ENCODE measurements around the gene C16orf74. TPM values are rescaled to one million over a fixed set of nuclear protein-coding genes. Genes with fewer than 3 reads are reported as not detected.

Gene C16orf74
- polyA plus RNA-seq (ENCODE audit: insufficient read length in 3 of 3), result 1 to 10 TPM; 2.3 to 4.5 (median 4.0) TPM
- long read RNA-seq, donor 1, partial matches to known transcripts, result 0 of 3 reads
- long read RNA-seq, donor 1, other reads (novel, unspliced or antisense), result 0 of 3 reads
- long read RNA-seq, donor 2, partial matches to known transcripts, result 0 of 2 reads
- long read RNA-seq, donor 2, other reads (novel, unspliced or antisense), result 0 of 2 reads
- long read RNA-seq, donor 3, result 0 reads
- long read RNA-seq, donor 4, partial matches to known transcripts, result 0 of 1 reads
- long read RNA-seq, donor 4, other reads (novel, unspliced or antisense), result 0 of 1 reads
- long read RNA-seq, donor 5, result 0 reads
- long read RNA-seq, donor 6, partial matches to known transcripts, result 0 of 2 reads
- long read RNA-seq, donor 6, other reads (novel, unspliced or antisense), result 0 of 2 reads
- long read RNA-seq, donor 7, partial matches to known transcripts, result 0 of 2 reads
- long read RNA-seq, donor 7, other reads (novel, unspliced or antisense), result 0 of 2 reads
- long read RNA-seq, donor 8, result 0 reads
- long read RNA-seq, donor 9, partial matches to known transcripts, result 0 of 5 reads
- long read RNA-seq, donor 9, other reads (novel, unspliced or antisense), result 0 of 5 reads
- long read RNA-seq, donor 10, partial matches to known transcripts, result 0 of 2 reads
- long read RNA-seq, donor 10, other reads (novel, unspliced or antisense), result 0 of 2 reads
- long read RNA-seq, donor 11, partial matches to known transcripts, result 0 of 1 reads
- long read RNA-seq, donor 11, other reads (novel, unspliced or antisense), result 0 of 1 reads
- long read RNA-seq, donor 12, partial matches to known transcripts, result 0 of 3 reads
- long read RNA-seq, donor 12, other reads (novel, unspliced or antisense), result 0 of 3 reads
- long read RNA-seq, donor 13, result 0 reads
- long read RNA-seq, donor 14, partial matches to known transcripts, result 0 of 1 reads
- long read RNA-seq, donor 14, other reads (novel, unspliced or antisense), result 0 of 1 reads
- long read RNA-seq, donor 15, partial matches to known transcripts, result 0 of 1 reads
- long read RNA-seq, donor 15, other reads (novel, unspliced or antisense), result 0 of 1 reads
- long read RNA-seq, donor 16, partial matches to known transcripts, result 1,902 of 1,991 reads
- long read RNA-seq, donor 16, other reads (novel, unspliced or antisense), result 81 of 1,991 reads

GRCh38 chr16:85750827-85751697 lies at the start of gene C16orf74:
C16orf74 (minus strand) TSS chr16:85751096; CDS start chr16:85735217, 15,879 bp downstream.
- DNase-seq (ENCODE audit: extremely low read depth in 1 of 11, low read depth in 9 of 11, low spot score in 4 of 11), result no peak

- DNase-seq (ENCODE audit: extremely low read depth in 1 of 11, low read depth in 9 of 11, low spot score in 4 of 11), result no peak
These were observed 49.4 kb upstream of the C16orf74 start for GRCh38 chr16:85800321-85800669.

DNA sequence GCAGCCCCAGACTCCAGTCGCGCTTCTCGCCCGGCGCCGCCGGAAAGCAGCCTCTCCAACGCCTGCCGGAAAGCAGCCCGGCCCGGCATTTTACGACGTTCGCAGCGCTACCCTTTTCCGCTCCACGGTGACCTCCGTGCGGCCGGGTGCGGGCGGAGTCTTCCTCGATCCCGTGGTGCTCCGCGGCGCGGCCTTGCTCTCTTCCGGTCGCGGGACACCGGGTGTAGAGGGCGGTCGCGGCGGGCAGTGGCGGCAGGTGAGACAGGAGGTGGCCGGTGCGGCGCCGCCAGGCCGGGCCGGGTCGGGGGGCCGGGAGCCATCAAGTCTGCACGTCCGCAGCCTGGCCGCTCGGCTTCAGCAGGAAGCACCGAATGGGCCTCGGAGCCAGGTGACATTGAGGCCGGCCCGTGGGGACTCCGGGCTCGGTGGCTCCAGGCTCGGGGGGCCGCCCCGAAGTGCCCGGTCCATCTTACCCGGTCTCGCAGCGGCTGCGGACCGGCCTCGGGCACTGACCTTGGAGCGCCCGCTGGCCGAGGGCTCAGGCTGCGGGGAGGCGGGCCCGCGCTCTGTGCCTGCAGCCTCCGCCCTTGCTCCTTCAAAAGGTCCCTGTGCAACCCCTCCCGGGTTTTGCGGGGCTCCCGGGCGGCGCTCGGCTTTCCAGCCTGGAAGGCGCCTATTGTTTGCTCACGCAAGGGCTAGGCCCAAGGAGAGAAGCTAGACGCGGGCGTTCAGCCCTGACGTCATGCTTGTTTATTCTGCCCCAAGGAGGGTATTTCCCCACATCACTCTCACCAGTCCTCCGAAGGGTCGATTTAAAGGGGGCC lies 48.8 kb upstream of the C16orf74 start, which contains the start of the genes COX4I1 and EMC8:
COX4I1 (plus strand) TSS at position 199 of the 824 bp plus-strand sequence. CDS start 1,511 bp downstream, outside the sequence.
EMC8 (minus strand) TSS at position 48 of the 824 bp plus-strand sequence. CDS start 249 bp downstream, outside the sequence.
- peak; percentile 77 to 95 (median 88) for DNase-seq (ENCODE audit: extremely low read depth in 1 of 11, low read depth in 9 of 11, low spot score in 4 of 11)

- DNase-seq (ENCODE audit: extremely low read depth in 1 of 11, low read depth in 9 of 11, low spot score in 4 of 11), result no peak
These were observed 48.1 kb upstream of the C16orf74 start for GRCh38 chr16:85798901-85799496.

DNA sequence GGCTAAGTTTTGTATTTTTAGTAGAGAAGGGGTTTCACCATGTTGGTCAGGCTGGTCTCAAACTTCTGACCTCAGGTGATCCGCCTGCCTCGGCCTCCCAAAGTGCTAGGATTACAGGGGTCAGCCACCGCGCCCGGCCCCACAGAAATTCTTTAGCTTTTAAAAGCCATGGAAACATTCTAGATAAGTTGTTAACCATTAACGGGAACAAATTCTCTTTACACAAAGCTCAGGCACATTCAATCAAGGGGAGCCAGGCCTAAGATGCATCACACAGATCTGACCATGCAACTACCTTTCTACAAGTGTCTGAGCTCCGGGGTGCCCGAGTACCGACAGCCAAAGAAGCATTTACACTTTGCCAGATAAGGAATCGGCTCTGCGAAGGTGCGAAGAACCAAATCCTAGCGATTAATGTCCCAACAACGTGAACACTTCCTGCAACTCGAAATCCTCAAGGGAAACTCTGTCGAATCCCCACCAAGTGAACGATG lies 47.4 kb upstream of the C16orf74 start:
- DNase-seq (ENCODE audit: extremely low read depth in 1 of 11, low read depth in 9 of 11, low spot score in 4 of 11), result no peak

GRCh38 chr16:85796599-85796998 lies 45.7 kb upstream of the C16orf74 start:
- no peak for DNase-seq (ENCODE audit: extremely low read depth in 1 of 11, low read depth in 9 of 11, low spot score in 4 of 11)

DNA sequence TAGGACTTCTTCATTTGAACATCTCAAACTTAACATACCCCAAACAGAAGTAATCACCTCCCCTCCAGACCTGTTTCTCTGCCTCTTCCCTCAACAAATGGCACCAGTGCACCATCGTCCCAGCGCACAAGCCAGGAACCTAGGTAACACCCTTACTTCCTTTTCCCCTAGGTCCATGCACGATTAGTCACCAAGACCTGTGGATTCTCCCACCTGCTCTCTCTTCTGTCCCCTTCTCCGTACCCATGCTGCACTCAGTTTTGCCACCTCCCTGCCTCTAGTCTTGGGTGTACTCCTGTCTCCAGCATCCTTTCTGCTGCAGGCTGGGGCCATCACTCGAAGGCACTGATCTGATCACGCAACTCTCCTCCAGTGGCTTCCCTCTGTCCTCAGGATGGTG lies 45.3 kb upstream of the C16orf74 start:
- no peak for DNase-seq (ENCODE audit: extremely low read depth in 1 of 11, low read depth in 9 of 11, low spot score in 4 of 11)

- no peak for DNase-seq (ENCODE audit: extremely low read depth in 1 of 11, low read depth in 9 of 11, low spot score in 4 of 11)
These were observed 43.8 kb upstream of the C16orf74 start for GRCh38 chr16:85794696-85795095.

DNA sequence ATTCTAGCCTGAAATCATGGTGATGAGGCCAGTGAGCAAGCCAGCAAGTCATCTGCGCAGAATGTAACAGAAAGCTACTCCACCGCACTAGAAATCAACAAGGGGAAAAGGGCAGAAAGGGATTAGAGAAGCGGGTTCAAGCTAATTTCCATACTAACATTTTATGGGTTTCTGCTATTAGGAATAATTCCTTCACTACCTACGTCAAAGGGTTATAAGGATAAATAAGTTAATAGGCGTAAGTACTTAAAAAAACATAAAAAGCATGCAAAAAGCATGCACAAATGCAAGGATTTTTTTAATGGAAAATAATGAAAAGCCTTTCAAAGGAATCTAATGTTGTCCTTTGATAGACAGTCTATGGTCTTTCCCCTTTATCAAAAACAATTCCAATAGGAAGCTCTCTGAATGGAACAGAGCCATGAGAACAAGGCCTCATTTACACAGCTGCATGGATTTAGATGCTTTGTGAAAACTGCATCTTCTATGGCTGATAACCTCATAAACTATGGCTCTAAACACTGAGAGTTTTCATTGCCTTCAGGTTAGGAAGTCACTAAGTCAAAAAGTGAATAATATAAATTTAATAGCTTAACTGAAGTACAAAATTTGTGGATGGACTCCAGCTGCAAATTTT lies 42.9 kb upstream of the C16orf74 start:
- DNase-seq (ENCODE audit: extremely low read depth in 1 of 11, low read depth in 9 of 11, low spot score in 4 of 11), result no peak

GRCh38 chr16:85789773-85790172 lies 38.9 kb upstream of the C16orf74 start:
- no peak for DNase-seq (ENCODE audit: extremely low read depth in 1 of 11, low read depth in 9 of 11, low spot score in 4 of 11)

GRCh38 chr16:85788819-85789218 lies 37.9 kb upstream of the C16orf74 start:
- no peak for DNase-seq (ENCODE audit: extremely low read depth in 1 of 11, low read depth in 9 of 11, low spot score in 4 of 11)

DNA sequence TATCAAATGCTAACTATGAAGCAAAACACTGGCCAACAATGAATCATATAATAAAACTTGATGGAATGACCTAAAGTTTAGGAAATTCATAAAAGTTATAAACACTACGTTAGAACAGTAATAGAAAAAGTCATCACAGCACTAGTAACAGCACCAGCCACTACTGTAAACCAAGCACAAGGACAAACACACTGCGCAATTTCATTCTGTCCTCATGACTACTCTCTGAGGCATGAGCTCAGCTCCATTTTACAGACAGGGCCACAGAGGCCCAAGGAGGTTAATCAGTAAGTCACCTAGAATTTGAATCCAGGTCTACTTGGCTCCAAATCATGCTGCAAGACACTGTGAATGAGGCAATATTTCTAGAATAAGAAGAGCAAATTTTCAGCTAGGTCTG lies 35.0 kb upstream of the C16orf74 start:
- no peak for DNase-seq (ENCODE audit: extremely low read depth in 1 of 11, low read depth in 9 of 11, low spot score in 4 of 11)

GRCh38 chr16:85784813-85785212 lies 33.9 kb upstream of the C16orf74 start:
- DNase-seq (ENCODE audit: extremely low read depth in 1 of 11, low read depth in 9 of 11, low spot score in 4 of 11), result no peak

DNA sequence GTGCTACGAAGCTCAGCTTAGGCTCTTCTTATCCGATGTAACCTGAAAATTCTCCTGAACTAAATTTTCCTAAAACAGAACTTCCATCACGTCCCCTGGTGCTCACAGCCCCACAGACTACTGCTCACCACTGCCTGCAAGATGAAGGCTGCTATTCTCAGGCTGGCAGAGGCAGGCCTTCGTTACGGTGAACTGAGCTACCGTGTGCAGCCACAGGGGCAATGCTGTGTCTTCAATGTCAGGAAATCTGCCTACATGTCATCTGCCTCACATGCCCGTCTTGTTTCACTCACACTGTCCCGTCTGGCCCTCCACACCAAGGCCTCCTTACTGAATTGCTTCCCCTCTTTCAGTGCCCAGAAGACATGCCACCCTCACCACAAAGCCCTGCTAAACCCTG lies 32.5 kb upstream of the C16orf74 start:
- DNase-seq (ENCODE audit: extremely low read depth in 1 of 11, low read depth in 9 of 11, low spot score in 4 of 11), result no peak

GRCh38 chr16:85782451-85782850 lies 31.6 kb upstream of the C16orf74 start:
- no peak for DNase-seq (ENCODE audit: extremely low read depth in 1 of 11, low read depth in 9 of 11, low spot score in 4 of 11)

DNA sequence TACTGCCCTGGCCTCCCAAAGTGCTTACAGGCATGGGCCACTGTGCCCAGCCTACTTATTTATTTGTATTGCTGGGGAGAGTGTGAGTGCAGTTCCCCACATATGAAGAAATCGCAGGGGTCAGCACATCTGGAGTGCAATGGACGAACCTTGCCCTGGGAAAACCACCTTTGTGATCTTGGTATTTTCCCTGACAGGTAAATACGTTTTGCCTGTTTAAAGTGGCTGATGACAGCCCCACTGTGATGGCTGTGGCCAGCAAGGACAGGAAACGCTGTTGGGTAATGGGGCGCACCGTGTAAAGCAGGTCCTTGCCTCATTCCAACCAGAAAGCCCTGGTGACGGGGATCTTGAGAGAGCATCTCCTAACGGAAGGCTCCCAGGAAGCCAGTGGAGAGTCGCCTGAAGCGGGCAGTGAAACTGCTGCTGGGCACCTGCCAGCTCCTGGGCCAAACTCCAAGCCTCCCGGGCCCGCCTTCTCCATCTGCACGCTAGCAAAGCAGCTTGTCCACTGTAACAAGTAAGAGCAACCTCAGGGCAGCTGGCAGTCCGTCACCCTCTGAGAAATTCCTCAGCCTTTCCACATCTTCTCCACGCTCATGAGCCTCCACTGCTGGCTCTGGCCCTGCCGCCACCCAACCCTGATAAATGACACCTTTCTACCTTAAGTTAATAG lies 30.9 kb upstream of the C16orf74 start:
- DNase-seq (ENCODE audit: extremely low read depth in 1 of 11, low read depth in 9 of 11, low spot score in 4 of 11), result no peak
